ENCODE measurements around the gene SMOC2.

Gene SMOC2

GRCh38 chr6:168711666-168712300 lies 270.8 kb downstream of the SMOC2 start:
- no peak for DNase-seq (ENCODE audit: low spot score)

GRCh38 chr6:168712993-168713392 lies 272.0 kb downstream of the SMOC2 start:
- no peak for DNase-seq (ENCODE audit: low spot score)

- peak; percentile 48 for DNase-seq (ENCODE audit: low spot score)
These were observed 272.9 kb downstream of the SMOC2 start for GRCh38 chr6:168713839-168714238.

DNA sequence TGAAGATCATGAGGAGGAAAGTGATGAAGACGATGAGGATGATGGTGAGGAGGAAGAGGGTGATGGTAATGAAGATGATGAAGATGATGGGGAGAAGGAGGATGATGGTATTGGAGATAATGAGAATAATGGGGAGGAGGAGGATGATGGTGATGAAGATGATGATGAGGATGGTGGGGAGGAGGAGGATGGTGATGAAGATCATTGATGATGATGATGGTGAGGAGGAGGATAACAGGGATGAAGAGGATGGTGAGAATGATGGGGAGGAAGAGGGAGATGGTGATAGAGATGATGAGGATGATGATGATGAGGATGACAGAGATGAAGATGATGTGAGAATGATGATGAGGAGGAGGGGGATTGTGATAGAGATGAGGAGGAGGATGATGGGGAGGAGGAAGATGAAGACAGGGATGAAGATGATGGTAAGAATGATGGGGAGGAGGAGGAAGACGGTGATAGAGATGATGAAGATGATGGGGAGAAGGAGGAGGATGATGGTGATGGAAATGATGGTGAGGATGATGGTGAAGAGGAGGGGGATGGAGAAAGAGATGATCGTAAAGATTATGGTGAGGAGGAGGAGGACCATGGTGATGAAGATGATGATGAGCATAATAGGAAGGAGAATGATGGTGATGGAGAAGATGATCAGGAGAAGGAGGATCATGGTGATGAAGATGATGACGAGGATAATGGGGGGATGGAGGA lies 273.7 kb downstream of the SMOC2 start:
- no peak for DNase-seq (ENCODE audit: low spot score)

DNA sequence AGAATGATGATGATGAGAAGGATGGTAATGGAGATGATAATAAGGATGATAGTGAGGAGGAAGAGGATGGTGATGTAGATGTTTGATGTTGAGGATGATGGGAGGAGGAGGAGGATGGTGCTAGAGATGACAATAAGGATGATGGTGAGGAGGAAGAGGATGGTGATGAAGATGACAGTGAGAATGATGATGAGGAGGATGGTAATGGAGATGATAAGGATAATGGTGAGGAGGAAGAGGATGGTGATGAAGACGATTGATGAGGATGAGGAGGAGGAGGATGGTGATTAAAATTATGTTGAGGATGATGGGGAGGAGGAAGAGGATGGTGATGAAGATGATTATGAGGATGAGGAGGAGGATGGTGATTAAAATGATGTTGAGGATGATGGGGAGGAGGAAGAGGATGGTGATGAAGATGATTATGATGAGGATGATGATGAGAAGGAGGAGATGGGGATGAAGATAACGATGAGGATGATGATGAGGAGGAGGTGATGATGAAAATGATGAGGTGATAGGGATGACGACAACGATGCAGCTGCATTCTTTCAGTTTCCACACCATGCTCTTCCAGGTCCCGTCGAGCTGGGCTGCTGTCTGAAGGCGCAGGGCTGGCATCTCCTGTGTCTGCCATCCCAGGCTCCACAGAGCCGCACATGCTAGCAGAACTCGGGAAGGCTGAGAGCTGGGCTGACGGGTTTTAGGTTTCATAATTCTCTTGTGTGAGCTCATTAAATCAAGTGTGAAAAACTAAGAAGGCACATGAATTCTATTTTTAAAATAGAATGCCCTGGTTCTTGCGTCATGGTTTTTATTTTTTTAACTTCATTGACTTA lies 274.9 kb downstream of the SMOC2 start:
- DNase-seq (ENCODE audit: low spot score): no peak

DNA sequence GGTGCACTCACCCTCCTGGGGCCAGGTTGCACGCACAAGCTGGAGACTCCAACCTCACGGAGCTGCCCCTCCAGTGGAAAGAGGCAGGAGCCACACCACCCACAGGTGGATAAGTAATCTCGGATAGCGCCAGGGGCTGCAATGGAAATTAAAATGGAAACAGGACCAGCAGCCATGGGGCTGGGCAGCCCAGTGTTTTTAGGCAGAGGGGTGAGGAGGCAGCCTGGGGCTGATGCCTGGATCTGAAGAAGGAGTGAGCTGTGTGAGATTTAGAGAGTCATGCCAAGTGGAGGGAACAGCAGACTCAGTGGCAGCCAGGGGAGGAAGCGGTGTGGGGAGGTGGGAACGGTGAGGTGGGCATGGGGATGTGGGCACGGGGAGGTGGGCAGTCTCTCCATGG lies 275.6 kb downstream of the SMOC2 start:
- no peak for DNase-seq (ENCODE audit: low spot score)

DNA sequence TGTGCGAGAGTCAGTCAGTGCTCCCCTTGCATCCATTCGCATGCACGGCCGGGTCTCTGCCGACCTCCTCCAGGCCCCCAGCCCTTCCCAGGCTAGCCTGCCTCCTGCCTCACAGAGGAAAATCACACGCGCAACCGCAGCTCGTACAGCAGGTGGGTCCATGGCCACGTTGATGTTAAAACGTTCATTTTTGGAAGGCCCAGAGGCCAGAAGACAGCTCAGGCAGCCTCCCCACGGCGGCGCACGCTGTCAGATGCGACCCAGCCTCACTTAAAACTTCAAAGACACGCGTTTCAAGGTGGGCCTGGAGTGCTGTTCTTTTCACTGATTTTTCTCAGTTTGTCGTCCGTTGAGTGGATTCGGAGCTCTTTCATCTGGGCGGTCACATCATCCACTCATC lies 276.5 kb downstream of the SMOC2 start:
- no peak for DNase-seq (ENCODE audit: low spot score)
